ENCODE data around the gene DNAJC28. TPM values are rescaled to one million over a fixed set of nuclear protein-coding genes. Genes with fewer than 3 reads are reported as not detected.

The DNAJC28 gene
- total and polyA plus RNA-seq, 9 of the 15 experiments (the other 6 are each of a cell fraction or from before 2014, with no cell fraction given): 0.68 to 2.5 (median 1.1) TPM

DNA sequence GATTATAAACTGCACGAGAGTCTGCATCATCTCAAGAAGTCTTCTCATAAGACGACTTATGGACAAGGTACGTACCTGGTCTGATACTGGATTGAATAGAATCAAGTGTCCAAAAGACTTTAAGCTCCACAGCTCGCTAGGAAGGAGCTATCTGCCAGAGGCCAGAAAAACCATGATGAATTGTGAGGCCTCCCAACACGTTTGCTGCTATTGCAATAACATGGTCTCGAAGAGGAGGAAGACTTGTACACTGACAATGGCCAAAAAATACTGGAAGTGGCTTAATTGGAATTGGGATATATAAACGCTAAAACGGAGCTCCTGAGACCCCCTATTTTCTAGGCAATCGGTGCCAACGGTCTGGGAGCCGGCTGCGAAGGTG is 534 bp downstream of the DNAJC28 start (continued):
- TF ChIP-seq, protein P1, sequence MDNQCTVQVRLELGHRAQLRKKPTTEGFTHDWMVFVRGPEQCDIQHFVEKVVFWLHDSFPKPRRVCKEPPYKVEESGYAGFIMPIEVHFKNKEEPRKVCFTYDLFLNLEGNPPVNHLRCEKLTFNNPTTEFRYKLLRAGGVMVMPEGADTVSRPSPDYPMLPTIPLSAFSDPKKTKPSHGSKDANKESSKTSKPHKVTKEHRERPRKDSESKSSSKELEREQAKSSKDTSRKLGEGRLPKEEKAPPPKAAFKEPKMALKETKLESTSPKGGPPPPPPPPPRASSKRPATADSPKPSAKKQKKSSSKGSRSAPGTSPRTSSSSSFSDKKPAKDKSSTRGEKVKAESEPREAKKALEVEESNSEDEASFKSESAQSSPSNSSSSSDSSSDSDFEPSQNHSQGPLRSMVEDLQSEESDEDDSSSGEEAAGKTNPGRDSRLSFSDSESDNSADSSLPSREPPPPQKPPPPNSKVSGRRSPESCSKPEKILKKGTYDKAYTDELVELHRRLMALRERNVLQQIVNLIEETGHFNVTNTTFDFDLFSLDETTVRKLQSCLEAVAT (IDR thresholded peaks at IDR 0.05): 0 out of 4 replicates have a peak, but pooled peaks of 1 of the 2 experiments have one; percentile 10
- TF ChIP-seq, protein P2, sequence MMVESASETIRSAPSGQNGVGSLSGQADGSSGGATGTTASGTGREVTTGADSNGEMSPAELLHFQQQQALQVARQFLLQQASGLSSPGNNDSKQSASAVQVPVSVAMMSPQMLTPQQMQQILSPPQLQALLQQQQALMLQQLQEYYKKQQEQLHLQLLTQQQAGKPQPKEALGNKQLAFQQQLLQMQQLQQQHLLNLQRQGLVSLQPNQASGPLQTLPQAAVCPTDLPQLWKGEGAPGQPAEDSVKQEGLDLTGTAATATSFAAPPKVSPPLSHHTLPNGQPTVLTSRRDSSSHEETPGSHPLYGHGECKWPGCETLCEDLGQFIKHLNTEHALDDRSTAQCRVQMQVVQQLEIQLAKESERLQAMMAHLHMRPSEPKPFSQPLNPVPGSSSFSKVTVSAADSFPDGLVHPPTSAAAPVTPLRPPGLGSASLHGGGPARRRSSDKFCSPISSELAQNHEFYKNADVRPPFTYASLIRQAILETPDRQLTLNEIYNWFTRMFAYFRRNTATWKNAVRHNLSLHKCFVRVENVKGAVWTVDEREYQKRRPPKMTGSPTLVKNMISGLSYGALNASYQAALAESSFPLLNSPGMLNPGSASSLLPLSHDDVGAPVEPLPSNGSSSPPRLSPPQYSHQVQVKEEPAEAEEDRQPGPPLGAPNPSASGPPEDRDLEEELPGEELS (CRISPR knock-in tag; IDR thresholded peaks at IDR 0.05; ENCODE audit: borderline replicate concordance): no peak
- TF ChIP-seq ZFP1 (CRISPR knock-in tag; IDR thresholded peaks at IDR 0.05) (no peak), XRCC5 (IDR thresholded peaks at IDR 0.05; ENCODE audit: low read depth, low read length) (peak; percentile 61; the same call in 1 of the 2 replicates), ZNF431 (CRISPR knock-in tag; IDR thresholded peaks at IDR 0.05) (no peak), ZNF217 (CRISPR knock-in tag; IDR thresholded peaks at IDR 0.05) (no peak), BRD9 (IDR thresholded peaks at IDR 0.05; ENCODE audit: low read depth, partially characterized antibody) (no peak), XRCC3 (IDR thresholded peaks at IDR 0.05) (no peak), KLF6 (CRISPR knock-in tag; IDR thresholded peaks at IDR 0.05; ENCODE audit: borderline replicate concordance) (no peak), SLC30A9 (CRISPR knock-in tag; IDR thresholded peaks at IDR 0.05) (no peak), KDM1A (IDR thresholded peaks at IDR 0.05) (no peak), ZFX (CRISPR knock-in tag; IDR thresholded peaks at IDR 0.05) (no peak), NRF1 (conservative IDR thresholded peaks at IDR 0.05 in 1 of 2, IDR thresholded peaks at IDR 0.05 in 1 of 2) (no peak), NFXL1 (CRISPR knock-in tag; IDR thresholded peaks at IDR 0.05) (no peak), EGR1 (conservative IDR thresholded peaks at IDR 0.05) (no peak), TSC22D4 (tag; IDR thresholded peaks at IDR 0.05) (no peak)
- TF ChIP-seq, protein P3, sequence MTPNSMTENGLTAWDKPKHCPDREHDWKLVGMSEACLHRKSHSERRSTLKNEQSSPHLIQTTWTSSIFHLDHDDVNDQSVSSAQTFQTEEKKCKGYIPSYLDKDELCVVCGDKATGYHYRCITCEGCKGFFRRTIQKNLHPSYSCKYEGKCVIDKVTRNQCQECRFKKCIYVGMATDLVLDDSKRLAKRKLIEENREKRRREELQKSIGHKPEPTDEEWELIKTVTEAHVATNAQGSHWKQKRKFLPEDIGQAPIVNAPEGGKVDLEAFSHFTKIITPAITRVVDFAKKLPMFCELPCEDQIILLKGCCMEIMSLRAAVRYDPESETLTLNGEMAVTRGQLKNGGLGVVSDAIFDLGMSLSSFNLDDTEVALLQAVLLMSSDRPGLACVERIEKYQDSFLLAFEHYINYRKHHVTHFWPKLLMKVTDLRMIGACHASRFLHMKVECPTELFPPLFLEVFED (CRISPR knock-in tag; conservative IDR thresholded peaks at IDR 0.05): no peak
- TF ChIP-seq, protein P4, sequence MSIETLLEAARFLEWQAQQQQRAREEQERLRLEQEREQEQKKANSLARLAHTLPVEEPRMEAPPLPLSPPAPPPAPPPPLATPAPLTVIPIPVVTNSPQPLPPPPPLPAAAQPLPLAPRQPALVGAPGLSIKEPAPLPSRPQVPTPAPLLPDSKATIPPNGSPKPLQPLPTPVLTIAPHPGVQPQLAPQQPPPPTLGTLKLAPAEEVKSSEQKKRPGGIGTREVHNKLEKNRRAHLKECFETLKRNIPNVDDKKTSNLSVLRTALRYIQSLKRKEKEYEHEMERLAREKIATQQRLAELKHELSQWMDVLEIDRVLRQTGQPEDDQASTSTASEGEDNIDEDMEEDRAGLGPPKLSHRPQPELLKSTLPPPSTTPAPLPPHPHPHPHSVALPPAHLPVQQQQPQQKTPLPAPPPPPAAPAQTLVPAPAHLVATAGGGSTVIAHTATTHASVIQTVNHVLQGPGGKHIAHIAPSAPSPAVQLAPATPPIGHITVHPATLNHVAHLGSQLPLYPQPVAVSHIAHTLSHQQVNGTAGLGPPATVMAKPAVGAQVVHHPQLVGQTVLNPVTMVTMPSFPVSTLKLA (conservative IDR thresholded peaks at IDR 0.05): no peak
- TF ChIP-seq, protein P5, sequence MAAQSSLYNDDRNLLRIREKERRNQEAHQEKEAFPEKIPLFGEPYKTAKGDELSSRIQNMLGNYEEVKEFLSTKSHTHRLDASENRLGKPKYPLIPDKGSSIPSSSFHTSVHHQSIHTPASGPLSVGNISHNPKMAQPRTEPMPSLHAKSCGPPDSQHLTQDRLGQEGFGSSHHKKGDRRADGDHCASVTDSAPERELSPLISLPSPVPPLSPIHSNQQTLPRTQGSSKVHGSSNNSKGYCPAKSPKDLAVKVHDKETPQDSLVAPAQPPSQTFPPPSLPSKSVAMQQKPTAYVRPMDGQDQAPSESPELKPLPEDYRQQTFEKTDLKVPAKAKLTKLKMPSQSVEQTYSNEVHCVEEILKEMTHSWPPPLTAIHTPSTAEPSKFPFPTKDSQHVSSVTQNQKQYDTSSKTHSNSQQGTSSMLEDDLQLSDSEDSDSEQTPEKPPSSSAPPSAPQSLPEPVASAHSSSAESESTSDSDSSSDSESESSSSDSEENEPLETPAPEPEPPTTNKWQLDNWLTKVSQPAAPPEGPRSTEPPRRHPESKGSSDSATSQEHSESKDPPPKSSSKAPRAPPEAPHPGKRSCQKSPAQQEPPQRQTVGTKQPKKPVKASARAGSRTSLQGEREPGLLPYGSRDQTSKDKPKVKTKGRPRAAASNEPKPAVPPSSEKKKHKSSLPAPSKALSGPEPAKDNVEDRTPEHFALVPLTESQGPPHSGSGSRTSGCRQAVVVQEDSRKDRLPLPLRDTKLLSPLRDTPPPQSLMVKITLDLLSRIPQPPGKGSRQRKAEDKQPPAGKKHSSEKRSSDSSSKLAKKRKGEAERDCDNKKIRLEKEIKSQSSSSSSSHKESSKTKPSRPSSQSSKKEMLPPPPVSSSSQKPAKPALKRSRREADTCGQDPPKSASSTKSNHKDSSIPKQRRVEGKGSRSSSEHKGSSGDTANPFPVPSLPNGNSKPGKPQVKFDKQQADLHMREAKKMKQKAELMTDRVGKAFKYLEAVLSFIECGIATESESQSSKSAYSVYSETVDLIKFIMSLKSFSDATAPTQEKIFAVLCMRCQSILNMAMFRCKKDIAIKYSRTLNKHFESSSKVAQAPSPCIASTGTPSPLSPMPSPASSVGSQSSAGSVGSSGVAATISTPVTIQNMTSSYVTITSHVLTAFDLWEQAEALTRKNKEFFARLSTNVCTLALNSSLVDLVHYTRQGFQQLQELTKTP (IDR thresholded peaks at IDR 0.05; ENCODE audit: low read depth in 1 of 2, partially characterized antibody in 2 of 2): no peak

Measured in K562 (cell line).